ENCODE results near the gene LRRC4C. TPM values are rescaled to one million over a fixed set of nuclear protein-coding genes. Genes with fewer than 3 reads are reported as not detected.

LRRC4C gene
- total and polyA plus RNA-seq, 2 donors (not counting 3 experiments of a cell fraction or from before 2014, with no cell fraction given): not detected

DNA sequence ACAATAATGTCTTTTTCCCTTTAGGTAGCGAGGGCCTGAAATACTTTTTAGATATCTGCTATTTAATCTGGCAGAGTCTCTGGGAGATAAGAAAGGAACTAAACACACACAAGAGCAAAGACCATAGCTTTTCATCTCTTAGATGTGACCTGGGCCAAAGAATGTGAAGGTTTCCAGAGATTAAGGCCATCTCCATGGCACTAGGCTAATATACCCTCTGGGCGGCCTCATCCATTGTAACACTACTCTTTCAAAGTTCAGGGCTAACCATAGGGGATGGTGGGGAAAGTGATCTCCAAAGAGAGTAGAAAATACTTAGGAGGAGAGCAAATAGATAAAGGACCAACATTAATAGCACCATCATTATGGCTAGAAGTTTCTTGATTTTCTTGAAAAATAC is 326.4 kb downstream of the LRRC4C start:
- Histone ChIP-seq H3K36me3 (ENCODE audit: control insufficient read depth in 2 of 2, extremely low read depth in 1 of 2, insufficient read depth in 2 of 2, low read length in 2 of 2) (no peaks in the 10 kb centered on the region), H3K9ac (replicated peaks; ENCODE audit: extremely low read depth, insufficient read depth, low read length) (no peak overlapping the region), H3K27ac (ENCODE audit: insufficient read depth, low read depth, low read length) (no peak overlapping the region), H3K27me3 (ENCODE audit: control insufficient read depth in 2 of 2, insufficient read depth in 2 of 2, low read length in 2 of 2) (no peaks in the 10 kb centered on the region), H3K4me2 (ENCODE audit: insufficient read depth, low read length) (no peak overlapping the region), H3K9me3 (replicated peaks; ENCODE audit: control insufficient read depth, insufficient read depth, low read length) (no peaks in the 10 kb centered on the region), H4K20me1 (replicated peaks; ENCODE audit: control insufficient read depth, extremely low read depth, insufficient read depth, low read length) (no peaks in the 10 kb centered on the region), H3K4me1 (ENCODE audit: control insufficient read depth, extremely low read depth, insufficient read depth, low read length) (no peaks in the 10 kb centered on the region), H3K79me2 (ENCODE audit: control insufficient read depth, insufficient read depth, low read length) (no peaks in the 10 kb centered on the region), H2AFZ (ENCODE audit: low read depth, low read length) (no peak overlapping the region), H3K4me3 (replicated peaks in 1 of 3; ENCODE audit: insufficient read depth in 1 of 3, low read depth in 1 of 3, low read length in 3 of 3) (no peak overlapping the region), H3K9me1 (replicated peaks; ENCODE audit: control insufficient read depth, extremely low read depth, insufficient read depth, low read length) (no peaks in the 10 kb centered on the region)
- TF ChIP-seq GATA2 (IDR thresholded peaks at IDR 0.05; ENCODE audit: insufficient read depth, insufficient read length, low read depth, low read length): no peak
- intact Hi-C loops (cut with micrococcal nuclease) (no loop called here), dilution Hi-C loops (cut with MboI; ENCODE audit: extremely low pct_ligation_motif_present, low sequenced_read_pairs) (no loop called here)
- DNase-seq (ENCODE audit: low read depth, low spot score) (no peak), FAIRE-seq (no peak)
- CTCF ChIA-PET: no interaction called here
- POLR2A ChIA-PET: no interaction called here
- BruUV-seq (replicated peaks): no TSS peak

DNA sequence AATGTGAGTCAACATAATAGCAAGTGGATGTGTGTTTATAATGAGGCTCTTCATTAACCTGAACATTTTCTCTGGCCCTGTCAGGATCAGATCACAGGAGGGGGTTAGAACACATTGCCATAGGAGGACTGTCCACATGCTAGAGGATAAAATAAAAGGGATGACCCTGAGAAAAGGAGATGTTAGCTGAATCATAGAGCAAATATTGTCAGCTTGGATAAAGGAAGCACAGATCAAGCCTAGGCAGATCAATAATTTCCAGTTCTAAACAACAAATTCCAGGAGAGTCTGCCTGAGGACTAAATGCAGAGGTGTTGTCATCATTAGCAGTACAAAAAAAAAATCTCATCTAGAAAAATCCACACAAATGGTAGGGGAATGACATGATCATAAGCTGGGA is 337.9 kb downstream of the LRRC4C start:
- BruUV-seq (replicated peaks): no TSS peak
- intact Hi-C loops (cut with micrococcal nuclease) (no loop called here), dilution Hi-C loops (cut with MboI; ENCODE audit: extremely low pct_ligation_motif_present, low sequenced_read_pairs) (no loop called here)
- no peak for DNase-seq (ENCODE audit: low read depth, low spot score)
- TF ChIP-seq POLR2A (IDR thresholded peaks at IDR 0.05; ENCODE audit: low read depth, low read length) (no peak), POLR2AphosphoS5 (IDR thresholded peaks at IDR 0.05; ENCODE audit: insufficient read depth, low read depth, low read length) (no peak), EZH2 (IDR thresholded peaks at IDR 0.05; ENCODE audit: borderline replicate concordance, low read depth, low read length, severe bottlenecking) (no peak), JUN (IDR thresholded peaks at IDR 0.05; ENCODE audit: borderline replicate concordance, insufficient read depth, insufficient read length, low read depth) (no peak), MAX (IDR thresholded peaks at IDR 0.05; ENCODE audit: insufficient read depth, insufficient read length) (no peak), CTCF (IDR thresholded peaks at IDR 0.05; ENCODE audit: extremely low read depth in 1 of 2, insufficient read depth in 1 of 2, low read depth in 1 of 2, low read length in 2 of 2) (no peak), FOS (IDR thresholded peaks at IDR 0.05; ENCODE audit: borderline replicate concordance, insufficient read depth, low read length) (no peak)
- ChIA-PET POLR2A (no interaction called here), CTCF (no interaction called here)
- Histone ChIP-seq H3K4me1 (ENCODE audit: control insufficient read depth, extremely low read depth, insufficient read depth, low read length) (no peaks in the 10 kb centered on the region), H4K20me1 (replicated peaks; ENCODE audit: control insufficient read depth, extremely low read depth, insufficient read depth, low read length) (no peaks in the 10 kb centered on the region), H2AFZ (ENCODE audit: low read depth, low read length) (no peak overlapping the region), H3K9me1 (replicated peaks; ENCODE audit: control insufficient read depth, extremely low read depth, insufficient read depth, low read length) (no peaks in the 10 kb centered on the region), H3K4me2 (ENCODE audit: insufficient read depth, low read length) (no peak overlapping the region), H3K9ac (replicated peaks; ENCODE audit: extremely low read depth, insufficient read depth, low read length) (no peak overlapping the region), H3K79me2 (ENCODE audit: control insufficient read depth, insufficient read depth, low read length) (no peaks in the 10 kb centered on the region), H3K9me3 (replicated peaks; ENCODE audit: control insufficient read depth, insufficient read depth, low read length) (peaks cover 1% of the 10 kb centered on the region), H3K27me3 (ENCODE audit: control insufficient read depth in 2 of 2, insufficient read depth in 2 of 2, low read length in 2 of 2) (no peaks in the 10 kb centered on the region), H3K27ac (ENCODE audit: insufficient read depth, low read depth, low read length) (no peak overlapping the region), H3K36me3 (ENCODE audit: control insufficient read depth in 2 of 2, extremely low read depth in 1 of 2, insufficient read depth in 2 of 2, low read length in 2 of 2) (no peaks in the 10 kb centered on the region), H3K4me3 (replicated peaks in 1 of 3; ENCODE audit: insufficient read depth in 1 of 3, low read depth in 1 of 3, low read length in 3 of 3) (no peak overlapping the region)
- FAIRE-seq: no peak

Measured in endothelial cell of umbilical vein (primary cell).